ENCODE measurements around the gene SLAMF8.

Gene SLAMF8

DNA sequence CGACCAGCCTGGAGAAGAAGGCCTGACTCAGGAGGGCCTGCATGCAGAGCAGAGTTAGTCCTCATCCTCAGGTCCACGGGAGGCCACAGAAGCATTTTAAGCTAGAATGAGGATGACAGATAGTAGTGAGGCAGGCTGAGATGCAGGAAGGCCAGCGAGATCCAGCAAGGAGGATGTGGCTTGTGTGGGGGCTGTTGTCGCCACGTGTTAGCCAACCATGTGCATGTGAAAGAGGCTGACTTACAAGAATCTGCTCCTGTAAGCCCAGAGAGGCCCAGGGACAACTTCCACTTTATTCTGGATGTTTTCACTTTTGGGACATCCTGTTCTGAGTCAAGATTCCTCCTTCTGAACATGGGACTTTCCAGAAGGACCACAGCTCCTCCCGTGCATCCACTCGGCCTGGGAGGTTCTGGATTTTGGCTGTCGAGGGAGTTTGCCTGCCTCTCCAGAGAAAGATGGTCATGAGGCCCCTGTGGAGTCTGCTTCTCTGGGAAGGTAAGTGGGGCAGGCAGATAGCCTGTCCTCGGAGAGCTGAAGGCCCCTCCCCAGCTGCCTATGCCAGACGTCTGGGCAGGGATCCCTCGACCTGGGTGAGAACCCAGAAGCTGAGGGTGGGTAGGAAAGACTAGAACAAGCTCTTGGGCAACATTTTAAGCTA, at the start of gene SLAMF8:
SLAMF8 (plus strand) TSS at position 433 of the 661 bp plus-strand sequence; CDS start at position 459, 26 bp downstream.
- TF ChIP-seq Cebpa-rat (IDR thresholded peaks at IDR 0.05), result no peak
- Histone ChIP-seq H3K9me3 (no peaks in the 10 kb centered on the region), H3K4me1 (peaks cover 12% of the 10 kb centered on the region), H3K9ac (no peak within 1 kb of the TSS), H3K27ac (no peak within 1 kb of the TSS), H4K20me1 (no peaks in the 10 kb centered on the region), H3K4me3 (no peak within 1 kb of the TSS), H3K27me3 (no peaks in the 10 kb centered on the region), H3K4me2 (no peak within 1 kb of the TSS), H3K36me3 (no peaks in the 10 kb centered on the region)

DNA sequence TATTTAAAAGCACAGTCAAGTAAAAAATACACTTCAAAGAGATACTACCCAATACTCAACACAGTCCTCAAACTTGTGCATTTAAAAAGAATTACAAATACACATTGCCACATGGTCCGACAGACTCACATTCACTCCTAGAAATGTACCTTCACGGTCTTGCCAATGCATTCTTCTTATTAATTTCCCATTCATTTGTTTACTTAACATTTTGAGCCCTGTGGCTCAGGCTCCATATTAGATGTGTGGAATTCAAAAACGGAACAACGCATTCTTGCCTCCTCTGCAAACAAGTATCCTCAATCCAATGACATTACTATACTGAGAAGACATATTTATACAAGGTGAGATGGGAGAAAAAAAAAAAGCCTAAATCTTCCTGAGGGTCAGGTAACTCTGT, 48.4 kb upstream of the SLAMF8 start:
- Histone ChIP-seq H3K4me3 (no peak overlapping the region), H4K20me1 (no peaks in the 10 kb centered on the region), H3K4me1 (no peaks in the 10 kb centered on the region), H3K9ac (no peak overlapping the region), H3K27ac (no peak overlapping the region), H3K9me3 (peaks cover 10% of the 10 kb centered on the region), H3K27me3 (no peaks in the 10 kb centered on the region), H3K36me3 (no peaks in the 10 kb centered on the region), H3K4me2 (no peak overlapping the region)
- TF ChIP-seq Cebpa-rat (IDR thresholded peaks at IDR 0.05), result no peak

DNA sequence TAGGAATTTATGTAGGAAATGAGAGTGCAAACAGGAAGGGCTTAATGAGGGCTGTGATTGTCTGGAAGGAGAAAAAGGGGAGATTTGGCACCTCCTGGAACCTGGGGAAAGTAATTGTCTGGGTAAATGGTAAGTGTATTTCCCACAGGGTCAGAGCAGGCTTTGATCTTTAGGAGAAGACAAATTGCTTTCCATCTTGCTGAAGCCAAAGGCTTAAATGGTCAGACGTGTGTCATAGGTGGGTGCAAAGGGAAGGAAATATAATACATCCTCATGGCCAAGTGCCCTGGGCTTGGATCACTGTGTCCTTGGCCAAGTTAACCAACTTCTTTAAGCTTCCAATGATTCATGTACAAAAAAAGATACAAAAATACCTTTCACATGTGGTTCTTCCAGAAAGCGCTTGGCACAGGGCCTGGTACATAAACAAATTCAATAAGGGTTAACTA, 47.2 kb upstream of the SLAMF8 start:
- Histone ChIP-seq H4K20me1 (no peaks in the 10 kb centered on the region), H3K4me2 (no peak overlapping the region), H3K27ac (no peak overlapping the region), H3K36me3 (no peaks in the 10 kb centered on the region), H3K9ac (no peak overlapping the region), H3K27me3 (no peaks in the 10 kb centered on the region), H3K9me3 (peaks cover 10% of the 10 kb centered on the region), H3K4me3 (no peak overlapping the region), H3K4me1 (no peaks in the 10 kb centered on the region)
- TF ChIP-seq Cebpa-rat (IDR thresholded peaks at IDR 0.05), result no peak

DNA sequence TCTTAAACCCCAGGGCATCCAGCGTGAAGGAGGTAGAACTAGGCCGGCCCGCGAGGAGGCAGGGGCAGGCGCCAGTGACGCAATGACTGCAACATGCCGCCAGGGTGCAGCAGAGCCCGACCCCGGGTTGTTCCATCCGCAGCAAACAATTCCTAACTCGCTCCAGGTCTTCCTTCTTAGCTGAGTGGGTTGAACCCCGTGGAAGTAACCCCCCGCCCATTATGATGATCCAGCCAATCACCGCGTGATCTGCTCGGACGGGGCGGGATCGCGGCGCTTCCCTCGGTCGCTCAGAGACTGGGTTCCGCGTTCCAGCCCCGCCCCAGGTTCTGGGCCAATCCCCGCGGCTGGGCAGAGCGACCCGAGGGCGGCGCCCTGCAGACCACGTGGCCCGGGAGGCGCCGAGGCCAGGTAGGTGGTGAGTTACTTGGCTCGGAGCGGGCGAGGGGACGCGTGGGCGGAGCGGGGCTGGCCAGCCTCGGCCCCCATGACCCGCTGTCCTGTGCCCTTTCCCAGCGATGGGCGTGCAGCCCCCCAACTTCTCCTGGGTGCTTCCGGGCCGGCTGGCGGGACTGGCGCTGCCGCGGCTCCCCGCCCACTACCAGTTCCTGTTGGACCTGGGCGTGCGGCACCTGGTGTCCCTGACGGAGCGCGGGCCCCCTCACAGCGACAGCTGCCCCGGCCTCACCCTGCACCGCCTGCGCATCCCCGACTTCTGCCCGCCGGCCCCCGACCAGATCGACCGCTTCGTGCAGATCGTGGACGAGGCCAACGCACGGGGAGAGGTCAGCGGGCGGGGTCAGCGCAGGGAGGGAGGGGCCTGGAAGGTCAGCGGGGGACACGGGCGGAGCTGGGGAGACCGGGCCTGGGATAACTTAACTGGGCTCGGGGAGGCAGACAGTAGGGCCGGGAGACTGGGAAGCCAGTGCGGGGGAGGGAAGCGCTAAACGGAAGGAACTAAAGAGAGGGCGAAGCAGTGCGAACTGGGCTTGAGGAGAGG, 45.8 kb upstream of the SLAMF8 start, which contains the start of gene DUSP23:
DUSP23 (plus strand) TSS at position 380 of the 1,000 bp plus-strand sequence; CDS start at position 519, 139 bp downstream.
- TF ChIP-seq Cebpa-rat (IDR thresholded peaks at IDR 0.05), result no peak
- Histone ChIP-seq H3K27me3 (no peaks in the 10 kb centered on the region), H3K4me1 (no peaks in the 10 kb centered on the region), H3K4me3 (peak within 1 kb of the TSS; percentile 47), H4K20me1 (no peaks in the 10 kb centered on the region), H3K9me3 (peaks cover 10% of the 10 kb centered on the region), H3K27ac (no peak within 1 kb of the TSS), H3K36me3 (no peaks in the 10 kb centered on the region), H3K9ac (no peak within 1 kb of the TSS), H3K4me2 (peak within 1 kb of the TSS; percentile 54)

DNA sequence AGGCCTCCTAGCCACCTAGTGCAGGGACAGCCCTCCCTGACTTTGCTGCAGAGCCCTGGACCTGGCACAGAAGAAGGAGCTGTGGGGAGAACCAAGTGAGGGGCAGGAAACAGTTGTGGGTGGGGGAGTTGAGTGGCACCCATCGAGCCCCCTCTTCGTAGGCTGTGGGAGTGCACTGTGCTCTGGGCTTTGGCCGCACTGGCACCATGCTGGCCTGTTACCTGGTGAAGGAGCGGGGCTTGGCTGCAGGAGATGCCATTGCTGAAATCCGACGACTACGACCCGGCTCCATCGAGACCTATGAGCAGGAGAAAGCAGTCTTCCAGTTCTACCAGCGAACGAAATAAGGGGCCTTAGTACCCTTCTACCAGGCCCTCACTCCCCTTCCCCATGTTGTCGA, 44.7 kb upstream of the SLAMF8 start:
- Histone ChIP-seq H3K4me3 (no peak overlapping the region), H4K20me1 (no peaks in the 10 kb centered on the region), H3K36me3 (no peaks in the 10 kb centered on the region), H3K27me3 (no peaks in the 10 kb centered on the region), H3K9ac (no peak overlapping the region), H3K27ac (no peak overlapping the region), H3K9me3 (peaks cover 10% of the 10 kb centered on the region), H3K4me2 (no peak overlapping the region), H3K4me1 (no peaks in the 10 kb centered on the region)
- no peak for TF ChIP-seq Cebpa-rat (IDR thresholded peaks at IDR 0.05)

DNA sequence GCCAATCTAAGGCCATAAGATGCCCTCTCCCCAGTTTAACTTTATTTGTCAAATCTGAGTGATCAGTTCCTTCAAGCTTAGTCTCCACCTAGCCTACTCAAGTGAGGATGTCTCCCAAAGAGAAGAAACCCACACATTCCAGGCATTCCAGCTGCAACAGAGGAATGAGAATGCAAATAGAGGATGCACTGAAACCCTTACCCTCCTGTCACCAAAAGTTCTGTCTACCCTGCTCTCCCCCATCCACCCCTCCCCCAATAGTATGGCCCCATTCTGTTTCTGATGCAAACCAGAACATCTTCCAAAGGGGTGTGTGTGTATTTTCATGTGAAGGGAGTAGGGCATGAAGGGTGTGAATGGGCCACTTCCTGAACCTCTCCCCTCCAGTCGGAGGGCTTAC, 42.9 kb upstream of the SLAMF8 start:
- Histone ChIP-seq H3K4me2 (no peak overlapping the region), H3K9me3 (peaks cover 10% of the 10 kb centered on the region), H3K4me3 (no peak overlapping the region), H3K36me3 (no peaks in the 10 kb centered on the region), H3K27me3 (no peaks in the 10 kb centered on the region), H3K9ac (no peak overlapping the region), H4K20me1 (no peaks in the 10 kb centered on the region), H3K4me1 (no peaks in the 10 kb centered on the region), H3K27ac (no peak overlapping the region)
- TF ChIP-seq Cebpa-rat (IDR thresholded peaks at IDR 0.05), result no peak

DNA sequence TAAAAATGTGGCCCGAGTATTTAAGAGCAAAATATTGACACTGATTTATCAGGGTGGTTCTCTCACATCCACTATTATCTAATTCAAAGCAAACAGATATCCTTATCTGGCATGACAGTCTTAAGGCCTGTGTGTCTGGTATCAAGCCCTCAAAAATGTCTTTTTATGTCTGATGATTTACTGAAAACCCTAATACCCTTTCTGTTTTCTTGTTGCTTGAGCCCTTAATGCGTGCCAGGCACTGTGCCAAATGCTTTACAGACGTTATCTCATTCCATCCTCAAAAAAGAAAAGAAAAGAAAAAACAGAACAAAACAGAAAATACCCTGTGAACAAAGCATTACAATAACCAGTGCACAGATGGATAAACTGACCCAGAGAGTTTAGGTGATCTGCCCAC, 40.2 kb upstream of the SLAMF8 start:
- TF ChIP-seq Cebpa-rat (IDR thresholded peaks at IDR 0.05), result no peak
- no peaks in the 10 kb centered on the region for H3K36me3 ChIP-seq
- no peak overlapping the region for H3K4me2 ChIP-seq
- no peaks in the 10 kb centered on the region for H3K4me1 ChIP-seq
- no peaks in the 10 kb centered on the region for H4K20me1 ChIP-seq
- H3K9me3 ChIP-seq, result no peaks in the 10 kb centered on the region
- H3K27ac ChIP-seq, result no peak overlapping the region
- no peak overlapping the region for H3K9ac ChIP-seq
- H3K27me3 ChIP-seq, result no peaks in the 10 kb centered on the region
- no peak overlapping the region for H3K4me3 ChIP-seq

DNA sequence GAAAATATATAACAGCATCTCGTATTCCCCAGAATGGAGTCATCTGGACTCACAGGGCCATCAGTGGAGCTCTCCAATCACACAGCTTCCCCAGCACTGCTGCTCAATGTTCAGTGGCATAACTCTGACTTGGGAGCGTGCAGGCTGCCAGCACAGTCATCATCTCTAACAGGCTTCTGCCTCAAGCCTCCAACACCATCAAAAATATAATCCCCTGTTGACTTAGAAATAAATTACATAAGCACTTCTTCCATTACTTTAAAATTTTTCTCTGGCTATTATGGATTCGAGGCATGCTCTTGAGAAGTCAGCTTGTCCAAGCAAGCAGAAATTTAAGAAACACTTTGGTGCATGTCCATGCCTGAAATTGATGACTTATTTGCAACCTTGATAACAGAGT, 39.7 kb upstream of the SLAMF8 start:
- H3K4me2 ChIP-seq, result no peak overlapping the region
- H3K4me3 ChIP-seq, result no peak overlapping the region
- no peak overlapping the region for H3K9ac ChIP-seq
- no peaks in the 10 kb centered on the region for H4K20me1 ChIP-seq
- no peaks in the 10 kb centered on the region for H3K9me3 ChIP-seq
- no peaks in the 10 kb centered on the region for H3K36me3 ChIP-seq
- no peak overlapping the region for H3K27ac ChIP-seq
- no peaks in the 10 kb centered on the region for H3K4me1 ChIP-seq
- H3K27me3 ChIP-seq, result no peaks in the 10 kb centered on the region
- TF ChIP-seq Cebpa-rat (IDR thresholded peaks at IDR 0.05), result no peak

DNA sequence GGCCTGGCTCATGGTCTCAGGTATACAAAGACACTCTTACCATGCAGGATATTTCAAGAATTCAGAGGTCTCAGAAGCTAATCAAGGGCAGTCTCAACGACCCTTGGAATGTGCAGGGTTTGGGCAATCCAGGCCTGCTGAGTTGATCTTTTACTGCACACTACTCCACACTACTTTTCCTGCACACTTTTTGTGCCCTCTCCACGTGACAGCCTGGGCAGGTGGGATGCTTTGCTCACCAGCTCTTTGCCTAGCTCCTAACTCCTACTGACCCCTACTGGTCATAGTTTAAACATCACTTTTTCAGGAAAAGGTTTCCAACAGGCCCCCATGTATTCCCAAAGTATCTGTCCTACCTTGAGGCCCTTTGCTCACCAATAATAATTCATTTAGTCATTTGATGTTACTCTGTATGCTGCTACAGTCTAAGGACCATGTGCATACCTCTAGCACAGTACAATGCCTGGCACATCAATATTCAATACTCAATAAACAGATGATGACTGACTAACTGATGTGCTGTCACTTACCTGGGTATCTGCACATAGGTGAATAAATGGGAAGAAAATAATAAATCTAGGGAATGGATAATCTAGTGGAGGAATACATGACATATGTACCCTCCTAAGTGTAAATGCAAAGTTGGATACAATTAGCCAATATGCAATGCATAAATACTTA, 36.3 kb upstream of the SLAMF8 start:
- Histone ChIP-seq H3K9ac (no peak overlapping the region), H3K36me3 (no peaks in the 10 kb centered on the region), H3K9me3 (no peaks in the 10 kb centered on the region), H3K4me1 (no peaks in the 10 kb centered on the region), H3K27me3 (no peaks in the 10 kb centered on the region), H3K27ac (no peak overlapping the region), H4K20me1 (no peaks in the 10 kb centered on the region), H3K4me2 (no peak overlapping the region), H3K4me3 (no peak overlapping the region)
- no peak for TF ChIP-seq Cebpa-rat (IDR thresholded peaks at IDR 0.05)

Measured in BLaER1 (cell line).